CD4-positive, alpha-beta T cell treated with Interleukin-15 for 1 hour (primary cell): ENCODE results near the gene SEC61B.

ENCODE experiments used
- DNase-seq: peaks from one replicate; pipeline ENCODE4 v3.0.0-alpha.2; 2020

The SEC61B gene

DNA sequence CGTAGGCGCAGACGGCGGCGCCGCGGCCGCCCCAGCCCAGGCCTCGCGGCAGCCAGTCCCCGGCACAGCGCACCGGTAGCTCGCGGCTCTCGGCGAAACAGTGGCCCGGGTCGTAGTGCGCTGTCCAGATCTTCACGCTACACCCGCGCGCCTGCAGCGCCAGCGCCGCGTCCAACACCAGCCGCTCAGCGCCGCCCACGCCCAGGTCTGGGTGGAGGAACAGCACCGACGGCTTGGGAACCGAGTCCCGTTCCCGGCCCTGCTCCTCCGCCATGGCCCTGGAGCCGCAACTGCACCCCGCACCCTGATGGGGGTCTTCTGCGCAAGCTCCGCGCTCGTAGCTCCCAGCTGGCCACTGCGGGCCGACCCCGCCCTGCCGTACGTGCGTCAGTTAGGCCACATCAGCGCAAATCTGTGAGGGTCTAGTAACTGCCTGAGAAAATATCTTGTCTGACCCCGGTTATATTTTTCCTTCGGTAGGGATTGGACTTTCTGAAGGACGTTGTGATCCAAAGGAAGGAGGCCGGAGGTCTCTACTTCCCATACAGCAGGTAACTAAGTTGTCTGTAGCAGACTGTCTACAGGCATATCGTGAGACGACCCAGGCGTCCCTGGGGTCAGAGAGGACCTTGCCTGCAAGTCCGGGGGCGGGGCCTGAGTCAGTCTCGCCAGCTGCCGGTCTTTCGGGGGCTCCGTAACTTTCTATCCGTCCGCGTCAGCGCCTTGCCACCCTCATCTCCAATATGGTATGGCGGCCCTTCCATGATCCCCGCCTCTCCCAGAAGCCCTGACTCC is at the start of gene SEC61B, which contains the start of gene ALG2:
Gene SEC61B (plus strand): TSS at position 662 of the 795 bp plus-strand sequence. CDS start 82 bp downstream, at position 744.
Gene ALG2 (minus strand): TSS at position 322 of the 795 bp plus-strand sequence. CDS start 48 bp downstream, at position 274.
- DNase-seq, result peak; percentile 94

DNA sequence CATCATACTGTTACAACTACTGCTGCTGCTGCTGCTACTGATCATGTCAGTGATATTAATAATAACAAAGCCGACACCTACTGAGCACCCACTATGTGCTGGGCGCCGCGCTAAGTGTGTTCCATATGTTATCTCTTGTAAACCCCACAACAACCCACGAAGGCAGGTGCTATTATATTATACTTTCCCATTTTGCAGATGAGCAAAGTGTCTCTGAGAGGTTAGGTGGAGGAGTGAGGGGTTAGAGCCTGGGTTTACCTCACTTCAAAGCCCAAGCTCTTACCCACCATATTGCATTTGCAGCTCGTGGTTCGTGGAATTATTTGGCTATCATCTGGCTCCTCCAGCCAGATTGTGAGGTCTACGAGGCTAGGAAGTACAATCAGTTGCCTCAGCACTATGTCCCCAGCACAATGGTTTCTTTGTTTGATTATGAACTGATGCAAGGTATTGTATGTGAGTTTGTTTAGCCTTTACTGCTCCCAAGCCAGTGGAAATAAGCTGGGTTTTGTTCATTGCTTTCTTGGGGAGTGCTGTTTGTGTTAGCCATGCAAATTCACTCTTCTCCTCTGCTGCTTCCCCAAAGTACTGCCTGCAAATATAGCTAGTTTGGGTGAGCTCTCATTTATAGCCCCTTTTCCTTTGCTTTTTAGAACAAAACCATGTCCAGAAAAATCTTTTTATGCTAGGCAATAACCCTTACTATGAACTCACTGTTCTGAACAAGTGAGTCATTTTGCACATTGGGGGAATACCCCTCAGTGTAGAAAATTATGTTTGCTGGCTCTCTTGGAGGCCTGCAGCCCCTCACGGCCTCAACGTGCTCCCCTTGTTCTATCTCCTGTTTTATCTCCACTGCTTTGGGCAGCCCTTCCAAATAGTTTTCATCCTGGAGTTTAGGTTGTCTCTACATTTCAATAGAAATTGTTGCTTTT is 48.2 kb upstream of the SEC61B start:
- no peak for DNase-seq

DNA sequence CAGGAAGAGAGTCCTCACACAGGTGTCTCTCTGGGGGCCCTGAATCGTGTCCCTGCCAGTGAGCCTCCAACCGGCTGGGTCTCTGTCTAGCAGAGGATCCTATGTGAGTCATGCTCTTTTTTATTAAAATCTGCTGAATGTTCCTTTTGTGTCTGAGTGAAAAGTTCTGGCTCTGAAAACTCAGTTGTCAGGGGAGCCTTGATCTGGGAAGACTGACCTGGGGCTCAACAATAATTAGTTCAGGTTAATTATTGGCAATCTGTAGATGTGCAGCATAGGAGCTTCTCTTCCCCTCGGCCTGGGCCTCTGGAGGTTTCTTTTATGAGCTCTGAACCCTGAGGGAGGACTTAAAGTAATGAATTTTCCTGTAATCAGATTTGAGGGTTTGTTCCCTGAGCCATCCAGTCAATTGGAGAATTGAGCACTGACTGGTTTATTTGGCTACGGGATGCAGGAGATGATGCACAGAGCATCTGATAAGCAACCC is 45.5 kb upstream of the SEC61B start:
- no peak for DNase-seq

DNA sequence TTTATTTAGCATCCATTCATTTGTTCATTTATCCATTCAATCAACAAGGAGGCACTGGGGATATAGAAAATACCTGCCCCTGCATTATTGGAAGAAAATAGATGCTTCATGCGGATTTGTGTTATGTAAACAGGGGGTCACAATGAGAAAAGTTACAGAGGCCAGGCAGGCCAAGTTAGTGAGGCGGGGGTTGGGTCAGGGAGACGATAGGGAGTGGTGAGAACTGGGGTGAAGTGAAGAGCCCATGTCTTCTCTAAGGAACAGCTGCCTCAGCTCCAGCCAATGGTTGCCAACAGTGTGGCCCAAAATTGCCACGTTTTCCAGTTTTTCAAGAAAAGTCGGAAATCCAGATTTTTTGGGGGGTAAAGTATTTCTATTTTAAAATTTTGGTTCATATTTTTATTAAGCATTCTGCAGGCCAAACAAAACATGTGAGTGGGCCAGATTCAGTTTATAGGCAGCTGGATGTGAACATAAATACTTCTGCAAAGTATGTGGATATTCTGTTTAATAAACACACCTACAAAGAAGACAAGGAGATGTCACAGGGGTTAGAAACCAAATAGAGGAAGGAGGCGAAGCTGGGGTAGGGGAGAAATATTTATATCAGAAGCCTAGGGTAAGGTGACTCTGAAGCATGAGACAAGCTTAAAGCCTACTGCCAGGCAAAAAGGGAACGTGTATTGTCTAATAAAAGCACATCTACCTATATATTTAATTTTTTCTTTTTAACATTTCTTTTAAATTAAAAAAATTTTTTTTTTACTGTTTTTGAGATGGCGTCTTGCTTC is 44.3 kb upstream of the SEC61B start:
- no peak for DNase-seq

DNA sequence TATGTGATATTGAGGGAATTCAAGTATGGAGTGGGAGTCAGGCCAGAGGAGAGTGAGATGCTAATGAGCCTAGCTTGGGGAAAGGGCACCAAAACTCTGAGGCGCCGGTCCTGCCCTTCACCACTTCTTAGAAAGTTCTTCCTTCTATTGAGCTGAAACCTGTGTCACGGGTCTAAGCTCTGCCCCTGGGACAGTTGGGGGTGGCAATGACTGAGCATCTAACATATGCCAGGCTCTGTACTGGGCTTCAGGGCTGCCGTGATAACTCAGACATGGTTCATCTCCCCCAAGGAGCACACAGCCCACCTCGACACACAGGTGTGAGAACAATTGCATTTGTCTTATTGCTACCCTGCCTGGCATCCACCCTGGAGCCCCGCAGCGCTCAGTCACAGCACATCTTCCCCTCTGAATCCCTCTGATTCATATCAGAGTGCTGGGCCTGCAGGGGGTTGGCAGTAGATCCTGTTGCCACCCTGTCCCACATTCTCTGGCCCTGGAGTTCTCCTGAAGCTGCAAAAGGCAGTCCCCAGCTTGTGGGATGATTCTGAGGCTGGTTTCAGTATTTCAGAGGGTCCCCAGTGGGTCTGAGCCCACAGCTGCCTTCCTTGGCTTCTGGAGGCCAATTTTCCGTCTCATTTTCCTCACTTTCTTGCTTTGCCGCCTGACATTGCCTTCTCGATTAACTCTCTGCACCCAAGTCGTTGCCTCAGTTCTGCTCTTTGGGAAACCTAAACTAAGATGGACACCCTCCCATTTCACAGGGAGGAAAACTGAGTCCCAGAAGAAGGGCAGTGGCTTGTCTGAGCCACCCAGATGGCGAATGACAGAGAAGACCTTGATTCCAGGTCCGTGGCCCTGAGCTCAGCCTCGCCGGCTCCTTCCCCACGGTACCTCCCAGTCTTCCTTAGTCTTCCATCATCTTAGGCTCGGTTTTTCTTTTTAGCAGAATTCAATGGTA is 42.9 kb upstream of the SEC61B start:
- no peak for DNase-seq

DNA sequence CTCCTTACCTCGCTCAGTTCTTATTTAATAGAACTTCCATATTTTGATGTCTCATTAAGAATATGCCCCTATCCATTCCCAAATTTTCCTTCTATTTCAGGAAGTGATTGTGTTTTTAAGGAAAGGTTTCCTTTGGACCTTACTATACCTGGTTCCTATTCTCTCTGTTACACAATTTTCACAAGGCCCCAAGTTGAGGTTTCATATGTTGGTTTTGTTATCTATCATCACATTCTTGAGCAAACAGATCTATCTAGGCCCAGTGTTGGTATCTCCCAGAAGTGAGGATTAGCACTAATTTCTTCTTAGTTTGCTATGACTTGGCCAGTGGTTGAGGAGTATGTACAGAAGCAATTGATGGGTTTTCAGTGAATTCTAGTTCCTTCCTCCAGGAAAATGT is 41.9 kb upstream of the SEC61B start:
- DNase-seq, result no peak

DNA sequence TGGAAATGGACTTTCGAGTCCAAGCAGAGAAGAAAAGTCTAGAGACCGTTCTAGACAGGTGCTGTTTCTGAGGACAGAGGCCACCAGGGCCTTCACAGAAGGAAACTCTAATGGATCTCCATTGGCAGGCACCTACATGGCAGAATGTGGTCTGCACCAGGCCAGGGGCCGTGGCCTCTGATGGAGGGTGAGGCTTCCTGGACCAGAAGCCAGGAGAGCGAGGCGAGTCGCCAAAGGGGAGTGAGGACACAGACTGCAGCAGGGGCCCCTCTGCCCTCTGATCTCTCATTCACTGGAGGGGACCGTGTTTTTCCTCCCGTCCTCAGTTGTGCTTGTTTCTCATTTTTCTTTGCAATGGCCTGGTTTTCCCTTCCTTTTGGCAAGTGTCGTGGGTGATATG is 41.4 kb upstream of the SEC61B start:
- DNase-seq, result no peak

DNA sequence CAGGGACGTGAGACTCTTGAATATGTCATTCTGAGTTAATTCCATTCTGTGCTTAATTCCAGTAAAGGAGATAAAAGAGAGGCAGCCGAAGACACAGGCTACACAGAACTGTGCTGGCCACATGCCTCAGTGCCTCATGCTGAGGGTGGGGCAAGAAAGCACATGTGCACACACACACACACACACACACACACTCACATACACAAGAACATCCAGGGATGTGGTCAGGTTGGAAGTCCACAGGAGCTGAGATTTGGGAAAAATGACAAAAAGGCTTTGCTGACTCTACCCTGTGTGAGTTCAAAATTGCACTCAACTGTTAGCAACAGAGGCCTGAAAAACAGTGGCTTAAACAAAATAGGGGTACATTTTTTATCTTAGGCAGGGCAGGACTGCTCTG is 40.9 kb upstream of the SEC61B start:
- DNase-seq, result no peak

DNA sequence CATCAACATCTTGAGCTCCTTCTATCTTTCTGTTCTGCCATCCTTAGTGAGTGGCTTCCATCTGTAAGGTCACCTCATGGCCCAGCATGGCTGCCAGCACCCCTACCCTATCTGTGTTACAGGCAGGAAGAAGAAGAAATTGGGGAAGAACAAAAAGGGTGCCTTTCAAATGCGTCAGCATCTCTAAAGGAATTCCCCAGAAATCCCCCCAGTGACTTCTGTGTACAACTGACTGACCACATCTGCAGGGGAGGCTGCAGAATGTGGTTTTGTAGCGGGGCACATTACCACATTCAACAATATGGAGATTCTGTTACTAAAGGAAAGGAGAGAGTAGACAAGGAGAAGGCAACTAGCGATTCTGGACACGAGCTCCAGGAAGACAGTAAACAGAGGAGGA is 40.5 kb upstream of the SEC61B start:
- peak; percentile 53 for DNase-seq

DNA sequence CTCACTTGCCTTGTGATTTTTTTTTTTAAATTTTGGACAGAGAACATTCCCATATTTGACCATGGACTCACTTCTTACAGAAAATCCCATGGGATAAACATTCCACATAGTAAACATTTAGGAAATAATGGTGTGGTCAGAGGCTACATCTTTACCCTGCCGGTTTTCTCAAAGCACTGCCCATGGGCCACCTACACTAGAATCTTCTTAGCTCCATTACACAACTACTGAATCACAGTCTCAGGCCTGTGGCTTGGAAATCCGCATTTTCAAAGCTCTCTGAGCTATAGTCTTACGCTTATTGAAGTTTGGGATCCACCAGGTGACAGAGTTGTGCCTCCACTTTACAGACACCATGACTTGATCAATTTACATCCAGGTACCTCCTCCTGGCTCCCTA is 39.7 kb upstream of the SEC61B start:
- no peak for DNase-seq

DNA sequence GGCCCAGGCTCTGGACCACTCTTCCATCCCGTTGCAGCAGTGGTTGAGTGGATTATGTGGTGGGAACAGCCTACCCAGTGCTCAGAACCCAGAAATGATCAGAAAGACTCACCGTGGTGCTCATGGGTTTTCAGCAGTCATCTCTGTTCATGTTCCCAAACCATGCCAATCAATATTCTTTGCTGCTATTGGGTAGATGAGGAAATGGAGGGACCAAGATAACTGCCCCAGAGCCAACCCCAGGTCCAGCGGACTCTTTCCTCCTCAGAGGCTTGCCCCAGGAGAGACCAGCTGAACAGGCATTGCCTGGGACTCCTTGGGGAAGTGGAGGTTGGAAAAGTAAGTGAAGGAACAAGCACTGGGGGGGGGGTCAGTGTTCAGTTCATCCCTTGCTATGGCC is 38.5 kb upstream of the SEC61B start:
- no peak for DNase-seq

DNA sequence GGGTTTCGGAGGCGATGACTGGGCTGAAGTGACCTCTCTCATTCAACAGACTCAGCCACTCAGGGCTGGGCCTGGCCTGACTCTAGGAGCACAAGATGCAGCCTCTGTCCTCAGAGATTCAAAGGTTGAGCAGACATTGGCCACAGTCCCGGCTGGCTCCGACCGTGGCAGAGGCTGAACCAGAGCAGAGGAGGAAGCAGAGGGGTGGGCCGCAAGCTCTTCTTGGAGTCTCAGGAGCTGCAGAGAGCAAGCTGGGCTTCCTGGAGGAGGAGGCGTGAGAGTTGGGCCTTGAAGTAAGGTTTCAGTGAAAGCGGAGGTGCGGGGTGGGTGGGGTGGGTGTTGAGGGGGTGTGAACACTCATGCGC is 38.0 kb upstream of the SEC61B start:
- DNase-seq, result no peak

DNA sequence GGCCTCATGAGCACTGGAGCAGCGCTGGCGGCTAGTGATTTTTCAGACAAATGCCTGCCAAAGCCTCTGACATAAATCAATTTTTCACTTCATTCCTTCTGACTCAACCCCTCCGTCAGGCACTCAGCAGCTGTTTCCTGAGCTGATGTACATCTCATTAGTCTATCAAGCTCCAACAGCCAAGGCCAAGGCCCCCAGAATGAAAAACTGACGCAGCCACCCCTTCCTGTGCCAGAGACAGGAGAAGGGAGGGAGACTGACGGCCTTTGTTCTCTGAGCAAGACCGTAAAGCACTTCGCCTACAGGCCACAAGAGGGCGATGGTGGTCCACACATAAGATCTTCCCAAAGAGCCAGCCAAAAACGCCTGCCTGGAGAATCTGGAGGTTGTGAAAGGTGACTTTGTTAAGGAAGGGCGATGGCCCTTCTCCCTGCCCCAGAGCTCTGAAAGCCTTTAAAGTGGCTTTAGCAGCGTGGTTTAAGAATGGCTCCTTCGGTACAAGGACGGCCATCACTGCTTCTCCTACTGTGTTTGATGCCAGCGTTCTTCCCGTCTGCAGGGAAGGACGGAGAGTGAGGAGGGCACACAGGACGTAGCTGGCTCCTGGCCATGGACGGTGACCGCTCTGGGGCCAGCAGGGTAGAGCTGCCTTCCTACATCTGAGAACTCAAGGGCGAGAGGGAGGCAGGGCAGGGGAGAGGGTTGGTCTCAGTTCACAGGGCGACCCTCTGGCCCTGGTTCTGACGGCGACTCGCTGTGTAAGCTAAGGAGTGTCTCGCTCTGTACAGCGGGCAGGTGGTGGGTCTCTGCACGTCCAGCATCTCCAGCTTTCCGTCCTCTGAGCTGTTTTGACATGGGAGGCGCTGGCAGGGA is 37.4 kb upstream of the SEC61B start:
- peak; percentile 79 for DNase-seq

DNA sequence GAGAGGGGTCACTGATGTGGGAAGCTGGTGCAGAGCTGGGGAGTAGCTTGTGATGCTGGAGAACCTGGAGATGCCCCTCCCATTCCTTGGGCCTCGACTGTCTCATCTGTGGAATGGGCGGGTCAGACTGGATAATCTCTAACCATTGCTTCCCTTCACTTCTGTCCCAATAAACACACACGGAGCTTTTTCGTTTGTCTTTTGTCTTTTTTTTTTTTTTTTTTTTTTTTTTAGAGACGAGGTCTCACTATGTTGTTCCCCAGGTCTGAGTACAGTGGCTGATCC is 36.8 kb upstream of the SEC61B start:
- no peak for DNase-seq

DNA sequence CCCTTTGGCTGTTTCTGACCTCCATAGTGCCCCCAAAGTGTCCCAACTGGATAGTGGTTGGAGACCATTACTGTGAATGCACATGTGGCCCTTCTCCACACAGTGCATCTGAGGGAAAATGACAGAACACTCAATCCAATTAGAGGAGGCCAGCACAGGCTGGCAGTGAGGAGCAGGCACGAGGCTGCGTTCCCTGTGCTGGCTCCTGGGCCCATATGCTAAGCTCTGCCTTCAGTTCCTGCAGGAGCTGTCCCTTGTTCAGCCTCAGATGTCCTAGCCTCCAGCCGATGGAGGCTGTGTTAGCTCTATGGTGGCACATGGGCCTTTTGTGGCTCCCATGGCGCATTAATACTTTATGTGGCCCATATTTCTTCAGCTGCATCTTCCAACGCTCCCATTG is 36.1 kb upstream of the SEC61B start:
- no peak for DNase-seq

DNA sequence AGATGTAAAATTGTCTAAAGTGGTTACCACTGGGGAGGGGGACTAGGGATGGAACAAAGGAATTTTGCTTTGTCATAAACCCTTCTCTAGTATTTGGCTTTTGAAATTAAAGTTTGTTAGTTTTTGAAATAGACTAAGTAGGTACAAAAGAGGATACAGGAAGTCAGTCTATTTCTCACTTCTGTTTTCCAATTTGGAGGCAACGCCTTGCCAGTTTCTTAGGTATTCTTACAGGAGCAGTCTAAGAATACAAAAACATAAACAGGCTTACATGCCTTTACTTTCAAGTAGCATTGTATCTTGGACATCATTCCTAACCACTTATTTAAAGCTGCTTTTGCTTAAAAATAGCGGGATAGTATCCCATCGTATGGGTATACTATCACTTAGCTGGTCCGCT is 34.8 kb upstream of the SEC61B start:
- no peak for DNase-seq

DNA sequence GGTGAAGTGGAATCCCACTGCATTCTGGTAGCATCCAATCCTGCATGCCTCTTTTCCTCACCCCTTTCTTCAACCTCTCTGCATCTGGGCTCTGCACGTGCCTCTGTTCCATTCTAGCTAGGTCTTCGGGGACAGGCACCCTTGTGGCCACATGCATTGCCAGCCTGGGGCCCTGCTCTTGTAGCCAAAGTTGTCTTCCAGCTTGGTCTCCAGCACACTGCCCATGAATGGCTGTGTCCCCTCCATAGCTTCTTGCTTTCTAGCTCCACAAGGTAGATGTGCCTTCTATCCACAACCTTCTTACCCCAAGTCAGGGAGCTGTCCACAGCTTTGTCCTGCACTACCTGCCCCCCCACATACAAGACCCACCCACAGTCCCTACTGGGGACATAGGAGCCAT is 32.9 kb upstream of the SEC61B start:
- no peak for DNase-seq

DNA sequence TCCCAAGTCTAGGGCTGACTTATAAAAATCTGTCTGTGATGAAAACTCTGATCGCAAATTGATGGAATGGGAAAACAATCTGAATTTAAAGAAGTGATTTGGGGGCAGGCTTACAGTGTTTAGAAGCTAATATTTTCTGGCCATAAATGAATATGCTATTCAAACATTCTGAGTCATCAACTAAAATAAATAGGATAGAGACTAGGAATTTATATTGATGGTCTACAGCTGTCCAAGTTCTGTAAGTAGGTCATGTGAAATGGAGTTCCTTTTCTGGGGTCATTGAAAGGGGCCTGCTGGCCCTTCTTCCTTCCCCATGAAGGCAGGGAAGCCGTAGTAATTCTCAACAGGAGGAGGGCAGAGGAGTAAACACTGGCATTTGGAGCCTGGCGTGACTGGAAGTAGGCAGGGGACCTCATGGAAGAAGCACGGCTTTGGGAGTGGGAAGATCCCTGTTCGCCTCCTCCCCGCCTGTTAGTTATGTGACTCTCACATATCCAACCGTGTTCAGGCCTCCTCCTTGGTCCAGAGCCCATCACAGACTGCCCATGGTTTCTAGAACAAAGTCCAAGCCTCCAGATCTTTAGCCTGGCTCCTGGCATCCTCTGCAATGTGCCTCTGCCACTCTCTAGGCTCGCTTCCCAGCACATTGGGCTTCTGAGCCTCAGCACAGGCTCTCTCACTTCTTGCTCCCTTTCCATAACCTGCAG is 32.0 kb upstream of the SEC61B start:
- DNase-seq, result no peak

DNA sequence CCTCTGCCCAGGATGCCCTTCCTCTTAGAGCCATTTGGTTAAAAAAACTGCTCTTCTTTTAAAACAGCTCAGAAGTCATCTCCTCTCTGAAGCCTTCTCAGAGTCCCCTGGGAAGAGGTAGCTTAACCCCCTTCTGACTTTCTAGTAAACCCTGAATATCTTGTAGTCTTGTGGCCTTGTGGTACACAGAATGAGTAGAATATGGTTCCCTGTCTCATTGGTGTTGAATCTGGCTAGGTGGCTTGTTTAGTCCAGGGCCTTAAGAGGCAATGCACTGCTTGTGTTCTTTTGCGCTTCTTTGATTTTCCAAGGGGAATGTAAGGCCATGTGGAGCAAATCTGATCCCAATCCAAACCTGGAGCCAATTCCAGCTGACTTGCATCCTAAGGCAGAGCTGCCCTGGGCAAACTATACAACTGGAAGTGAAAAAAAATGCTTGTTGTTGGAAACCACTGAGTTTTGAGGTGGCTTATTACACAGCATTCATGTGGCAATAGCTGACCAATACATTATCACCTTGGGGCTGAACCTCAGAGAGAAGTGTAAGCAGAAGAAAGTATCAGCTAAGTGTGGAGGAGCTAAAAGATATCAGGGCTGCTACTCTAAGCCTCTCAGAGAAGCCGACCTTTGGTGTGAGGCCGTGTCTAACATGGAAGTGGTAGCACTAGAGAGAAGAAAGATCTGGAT is 31.3 kb upstream of the SEC61B start:
- DNase-seq, result no peak
